ENCODE measurements around the gene DLGAP1.
A peak's percentile ranks its signal among the peaks of the same experiment; 100 is the strongest.

Gene DLGAP1

GRCh38 chr18:3879836-3880120, 575.3 kb downstream of the DLGAP1 start:
- TF ChIP-seq CTCF (IDR thresholded peaks at IDR 0.05; ENCODE audit: low read depth, low read length) (no peak), MYC (IDR thresholded peaks at IDR 0.05; ENCODE audit: low read depth, low read length) (no peak), POLR2A (IDR thresholded peaks at IDR 0.05; ENCODE audit: extremely low read depth, insufficient read length) (no peak)
- H3K4me3 ChIP-seq (ENCODE audit: low read depth, low read length), result no peak overlapping the region
- no peak for DNase-seq (ENCODE audit: low read depth)

- TF ChIP-seq MAX (IDR thresholded peaks at IDR 0.05; ENCODE audit: low read depth, low read length) (no peak), POLR2A (IDR thresholded peaks at IDR 0.05; ENCODE audit: extremely low read depth, insufficient read length) (no peak), MYC (IDR thresholded peaks at IDR 0.05; ENCODE audit: low read depth, low read length) (no peak), CTCF (IDR thresholded peaks at IDR 0.05; ENCODE audit: low read depth, low read length) (no peak)
- no peak overlapping the region for H3K4me3 ChIP-seq (ENCODE audit: low read depth, low read length)
- no peak for DNase-seq (ENCODE audit: low read depth)
Measured at GRCh38 chr18:3879114-3879835, 575.8 kb downstream of the DLGAP1 start.

- TF ChIP-seq MYC (IDR thresholded peaks at IDR 0.05; ENCODE audit: low read depth, low read length), result no peak
- no peak for TF ChIP-seq CTCF (IDR thresholded peaks at IDR 0.05; ENCODE audit: low read depth, low read length)
- TF ChIP-seq MAX (IDR thresholded peaks at IDR 0.05; ENCODE audit: low read depth, low read length), result no peak
- no peak for TF ChIP-seq POLR2A (IDR thresholded peaks at IDR 0.05; ENCODE audit: extremely low read depth, insufficient read length)
- H3K4me3 ChIP-seq (ENCODE audit: low read depth, low read length), result no peak overlapping the region
- DNase-seq (ENCODE audit: low read depth), result peak; percentile 46
Measured at GRCh38 chr18:3878401-3878800, 576.7 kb downstream of the DLGAP1 start.

DNA sequence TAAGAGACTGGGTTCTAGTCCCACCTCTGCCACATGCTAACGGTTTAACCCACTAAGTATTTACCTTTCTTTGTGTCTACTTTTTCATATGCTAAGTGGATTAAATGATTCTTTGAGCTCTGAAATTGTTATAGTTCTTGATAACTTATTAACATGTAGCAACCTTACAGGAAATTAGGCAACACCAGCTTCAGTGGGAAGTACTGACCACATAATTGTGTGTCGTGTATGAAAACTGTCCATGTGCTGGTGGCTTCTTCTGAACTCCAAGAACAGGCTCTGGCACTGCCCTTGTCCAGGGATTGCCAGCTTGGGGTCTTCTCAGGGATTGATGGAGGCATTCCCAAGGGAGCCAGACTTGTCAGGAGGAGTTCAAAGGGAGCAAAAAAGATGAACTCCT, 577.4 kb downstream of the DLGAP1 start:
- no peak overlapping the region for H3K4me3 ChIP-seq (ENCODE audit: low read depth, low read length)
- TF ChIP-seq MAX (IDR thresholded peaks at IDR 0.05; ENCODE audit: low read depth, low read length), result 0 out of 2 replicates have a peak, but pooled peaks have one; percentile 9
- TF ChIP-seq POLR2A (IDR thresholded peaks at IDR 0.05; ENCODE audit: extremely low read depth, insufficient read length), result no peak
- TF ChIP-seq CTCF (IDR thresholded peaks at IDR 0.05; ENCODE audit: low read depth, low read length), result no peak
- 0 out of 2 replicates have a peak, but pooled peaks have one; percentile 44 for TF ChIP-seq MYC (IDR thresholded peaks at IDR 0.05; ENCODE audit: low read depth, low read length)
- peak; percentile 75 for DNase-seq (ENCODE audit: low read depth)

- H3K4me3 ChIP-seq (ENCODE audit: low read depth, low read length), result no peak overlapping the region
- no peak for DNase-seq (ENCODE audit: low read depth)
- TF ChIP-seq MYC (IDR thresholded peaks at IDR 0.05; ENCODE audit: low read depth, low read length), result no peak
- TF ChIP-seq POLR2A (IDR thresholded peaks at IDR 0.05; ENCODE audit: extremely low read depth, insufficient read length), result no peak
- no peak for TF ChIP-seq CTCF (IDR thresholded peaks at IDR 0.05; ENCODE audit: low read depth, low read length)
- no peak for TF ChIP-seq MAX (IDR thresholded peaks at IDR 0.05; ENCODE audit: low read depth, low read length)
Measured at GRCh38 chr18:3875961-3876360, 579.1 kb downstream of the DLGAP1 start.

DNA sequence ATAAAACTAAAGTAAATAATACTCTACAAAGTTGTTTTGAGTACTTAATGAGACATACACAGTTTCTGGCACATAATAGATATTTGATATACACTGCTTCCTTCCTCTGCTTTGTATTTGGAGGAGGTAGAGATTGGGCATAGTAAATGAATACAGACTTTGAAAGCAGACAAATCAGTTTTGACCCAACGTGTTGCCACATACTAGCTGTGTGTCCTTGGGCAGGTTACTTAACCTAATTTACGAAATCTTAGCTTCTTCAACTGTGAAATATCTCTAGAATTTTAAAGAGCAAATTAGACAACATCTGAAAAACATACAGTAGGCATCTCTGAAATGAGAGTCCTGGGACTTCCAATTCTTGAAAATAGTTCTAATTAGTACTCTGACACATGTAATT, 579.7 kb downstream of the DLGAP1 start:
- TF ChIP-seq POLR2A (IDR thresholded peaks at IDR 0.05; ENCODE audit: extremely low read depth, insufficient read length) (no peak), CTCF (IDR thresholded peaks at IDR 0.05; ENCODE audit: low read depth, low read length) (no peak), MAX (IDR thresholded peaks at IDR 0.05; ENCODE audit: low read depth, low read length) (no peak), MYC (IDR thresholded peaks at IDR 0.05; ENCODE audit: low read depth, low read length) (no peak)
- no peak overlapping the region for H3K4me3 ChIP-seq (ENCODE audit: low read depth, low read length)
- DNase-seq (ENCODE audit: low read depth), result no peak

Measured in NB4 (cell line).